Smooth muscle cell of the brain vasculature (primary cell): ENCODE data around the gene GGN.
"Not testable (repeated sequence)": the region's sequence is repeated elsewhere in the genome, so short reads cannot be mapped to it uniquely, and the experiment has no call there.

Experiments
- DNase-seq: peaks from one replicate; pipeline ENCODE4 v3.0.0-alpha.2; 2012; ENCODE audit warnings: low read depth, low spot score

Gene GGN

GRCh38 chr19:38386971-38387549 is 774 bp downstream of the GGN start:
- DNase-seq = no peak

GRCh38 chr19:38386300-38386970 is 1.4 kb downstream of the GGN start:
- DNase-seq = no peak

GRCh38 chr19:38385804-38386257 is 2.0 kb downstream of the GGN start:
- DNase-seq = no peak

GRCh38 chr19:38385057-38385803 is 2.6 kb downstream of the GGN start:
- DNase-seq = no peak

- no peak for DNase-seq
These were observed 3.4 kb downstream of the GGN start for GRCh38 chr19:38384209-38385027.

GRCh38 chr19:38383743-38384142 is 4.1 kb downstream of the GGN start:
- no peak for DNase-seq

GRCh38 chr19:38383184-38383583 is 4.7 kb downstream of the GGN start:
- DNase-seq = no peak

- no peak for DNase-seq
These were observed 6.7 kb downstream of the GGN start for GRCh38 chr19:38381138-38381537.

- DNase-seq = no peak
These were observed 9.0 kb downstream of the GGN start for GRCh38 chr19:38378866-38379265.

- DNase-seq = no peak
These were observed 10.8 kb downstream of the GGN start for GRCh38 chr19:38377052-38377451.

GRCh38 chr19:38376576-38376975 is 11.3 kb downstream of the GGN start:
- no peak for DNase-seq

- no peak for DNase-seq
These were observed 12.1 kb downstream of the GGN start for GRCh38 chr19:38375748-38376147.

- DNase-seq = no peak
These were observed 12.7 kb downstream of the GGN start for GRCh38 chr19:38375098-38375493.

- peak; percentile 98 for DNase-seq
These were observed 13.3 kb downstream of the GGN start, which contains the start of gene PSMD8 for GRCh38 chr19:38374332-38375097. Gene PSMD8 (plus strand): TSS chr19:38374571. CDS start chr19:38374602, 31 bp downstream.

GRCh38 chr19:38373907-38374331 is 13.9 kb downstream of the GGN start:
- peak; percentile 26 for DNase-seq

GRCh38 chr19:38371081-38371480 is 16.8 kb downstream of the GGN start:
- no peak for DNase-seq

GRCh38 chr19:38370299-38370698 is 17.5 kb downstream of the GGN start:
- DNase-seq = no peak

- no peak for DNase-seq
These were observed 18.2 kb downstream of the GGN start for GRCh38 chr19:38369584-38369983.

- DNase-seq = no peak
These were observed 20.8 kb downstream of the GGN start for GRCh38 chr19:38367041-38367440.

GRCh38 chr19:38362946-38363688 is 24.7 kb downstream of the GGN start:
- not testable (repeated sequence) for DNase-seq
